ENCODE results near the gene CCDC17. TPM values are rescaled to one million over a fixed set of nuclear protein-coding genes. Genes with fewer than 3 reads are reported as not detected.

Gene CCDC17
- total RNA-seq, result 2.9 and 7.5 TPM in 2 replicates
- polyA plus RNA-seq, result 1.9 and 3.1 TPM in 2 replicates

- peak within 1 kb of the TSS; percentile 70 for H3K27ac ChIP-seq
- H3K27me3 ChIP-seq, result no peaks in the 10 kb centered on the region
- H3K4me1 ChIP-seq (ENCODE audit: low read depth), result no peaks in the 10 kb centered on the region
- no peak for DNase-seq (ENCODE audit: low read depth in 1 of 2, low spot score in 1 of 2)
- H3K4me3 ChIP-seq, result no peak within 1 kb of the TSS
- TF ChIP-seq CTCF (IDR thresholded peaks at IDR 0.05; ENCODE audit: low read depth, low read length), result no peak
- peaks cover 25% of the 10 kb centered on the region for H3K36me3 ChIP-seq
- no peaks in the 10 kb centered on the region for H3K9me3 ChIP-seq (ENCODE audit: low read depth)
Measured at GRCh38 chr1:45623972-45624371, at the start of gene CCDC17. Gene CCDC17 (minus strand): TSS chr1:45624054. CDS start chr1:45623909, 145 bp downstream.

DNA sequence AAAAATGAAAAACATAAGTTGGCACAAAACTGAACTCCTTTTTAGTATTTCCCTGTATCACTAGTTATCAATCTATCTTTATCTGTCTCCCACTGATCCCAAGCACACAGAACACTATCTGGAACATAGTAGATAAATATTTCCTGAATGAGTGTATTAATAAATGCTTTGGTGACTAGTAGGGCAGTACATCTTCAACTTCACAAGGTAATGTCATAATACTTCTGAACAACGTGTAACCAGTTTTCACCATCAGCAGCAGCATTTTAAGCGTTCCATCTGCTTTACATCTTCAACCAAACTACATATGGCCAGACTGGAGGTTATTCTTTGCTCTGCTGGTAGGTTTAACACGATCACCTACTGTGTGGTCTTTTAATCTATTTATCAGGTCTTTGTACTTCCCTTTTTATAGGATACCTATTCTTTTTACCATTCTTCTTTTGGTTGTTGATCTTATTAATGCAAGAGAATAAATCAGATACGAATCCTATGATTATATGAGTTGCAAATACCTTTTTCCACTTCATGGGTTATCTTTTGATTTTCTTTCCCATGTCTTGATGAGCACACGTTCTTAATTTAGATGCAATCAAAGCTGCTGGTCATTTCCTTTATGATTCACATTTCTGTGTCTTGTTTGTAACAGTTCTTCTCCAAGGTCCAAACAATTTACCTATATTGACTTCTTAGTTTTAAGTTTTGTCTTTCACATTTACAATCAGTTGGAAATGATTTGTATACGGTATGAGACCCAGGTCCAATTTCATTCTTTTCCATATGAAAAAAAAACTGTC, 46.2 kb upstream of the CCDC17 start:
- H3K27ac ChIP-seq, result no peak overlapping the region
- H3K4me1 ChIP-seq (ENCODE audit: low read depth), result peaks cover 14% of the 10 kb centered on the region
- no peaks in the 10 kb centered on the region for H3K27me3 ChIP-seq
- no peaks in the 10 kb centered on the region for H3K36me3 ChIP-seq
- DNase-seq (ENCODE audit: low read depth in 1 of 2, low spot score in 1 of 2), result no peak
- TF ChIP-seq CTCF (IDR thresholded peaks at IDR 0.05; ENCODE audit: low read depth, low read length), result no peak
- H3K9me3 ChIP-seq (ENCODE audit: low read depth), result no peaks in the 10 kb centered on the region
- no peak overlapping the region for H3K4me3 ChIP-seq

- H3K36me3 ChIP-seq, result no peaks in the 10 kb centered on the region
- H3K9me3 ChIP-seq (ENCODE audit: low read depth), result no peaks in the 10 kb centered on the region
- H3K4me3 ChIP-seq, result no peak overlapping the region
- H3K4me1 ChIP-seq (ENCODE audit: low read depth), result peaks cover 14% of the 10 kb centered on the region
- H3K27ac ChIP-seq, result no peak overlapping the region
- no peaks in the 10 kb centered on the region for H3K27me3 ChIP-seq
- DNase-seq (ENCODE audit: low read depth in 1 of 2, low spot score in 1 of 2), result no peak
- TF ChIP-seq CTCF (IDR thresholded peaks at IDR 0.05; ENCODE audit: low read depth, low read length), result no peak
Measured at GRCh38 chr1:45669379-45669778, 45.5 kb upstream of the CCDC17 start.

DNA sequence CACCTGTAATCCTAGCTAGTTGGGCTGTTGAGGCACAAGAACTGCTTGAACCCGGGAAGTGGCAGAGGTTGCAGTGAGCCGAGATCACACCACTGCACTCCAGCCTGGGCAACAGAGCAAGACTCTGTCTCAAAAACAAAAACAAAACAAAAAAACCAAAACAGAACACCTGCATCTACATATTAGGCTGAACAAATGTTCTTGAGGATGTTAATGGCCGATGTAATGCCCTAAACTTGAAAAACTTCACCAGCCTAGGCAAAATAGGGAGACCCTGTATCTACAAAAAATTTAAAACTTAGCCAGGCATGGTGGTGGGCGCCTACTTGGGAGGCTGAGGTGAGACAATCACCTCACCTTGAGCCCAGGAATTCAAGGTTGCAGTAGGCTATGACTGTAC, 44.7 kb upstream of the CCDC17 start:
- Histone ChIP-seq H3K9me3 (ENCODE audit: low read depth) (no peaks in the 10 kb centered on the region), H3K36me3 (no peaks in the 10 kb centered on the region), H3K27ac (no peak overlapping the region), H3K4me3 (no peak overlapping the region), H3K27me3 (no peaks in the 10 kb centered on the region), H3K4me1 (ENCODE audit: low read depth) (peaks cover 14% of the 10 kb centered on the region)
- DNase-seq (ENCODE audit: low read depth in 1 of 2, low spot score in 1 of 2), result no peak
- TF ChIP-seq CTCF (IDR thresholded peaks at IDR 0.05; ENCODE audit: low read depth, low read length), result no peak

- no peak for DNase-seq (ENCODE audit: low read depth in 1 of 2, low spot score in 1 of 2)
- H3K4me1 ChIP-seq (ENCODE audit: low read depth), result peaks cover 14% of the 10 kb centered on the region
- no peaks in the 10 kb centered on the region for H3K36me3 ChIP-seq
- H3K27ac ChIP-seq, result no peak overlapping the region
- H3K27me3 ChIP-seq, result no peaks in the 10 kb centered on the region
- TF ChIP-seq CTCF (IDR thresholded peaks at IDR 0.05; ENCODE audit: low read depth, low read length), result no peak
- no peaks in the 10 kb centered on the region for H3K9me3 ChIP-seq (ENCODE audit: low read depth)
- H3K4me3 ChIP-seq, result no peak overlapping the region
Measured at GRCh38 chr1:45667321-45668111, 43.7 kb upstream of the CCDC17 start.

All from cardiac muscle cell (in vitro differentiated cells and primary cell).